Stimulated activated CD4-positive, alpha-beta T cell treated with anti-CD3 and anti-CD28 coated beads, Interleukin-1b, Interleukin-23, amount 100 ng/mL, for 4 hours (primary cell): ENCODE results near the gene ATP9A.

Source experiments
- DNase-seq, 2 donors: peaks; one replicate each; pipeline ENCODE4 v3.0.0-alpha.2; 2020; ENCODE audit warnings: low read depth in 2 of 2

The ATP9A gene

DNA sequence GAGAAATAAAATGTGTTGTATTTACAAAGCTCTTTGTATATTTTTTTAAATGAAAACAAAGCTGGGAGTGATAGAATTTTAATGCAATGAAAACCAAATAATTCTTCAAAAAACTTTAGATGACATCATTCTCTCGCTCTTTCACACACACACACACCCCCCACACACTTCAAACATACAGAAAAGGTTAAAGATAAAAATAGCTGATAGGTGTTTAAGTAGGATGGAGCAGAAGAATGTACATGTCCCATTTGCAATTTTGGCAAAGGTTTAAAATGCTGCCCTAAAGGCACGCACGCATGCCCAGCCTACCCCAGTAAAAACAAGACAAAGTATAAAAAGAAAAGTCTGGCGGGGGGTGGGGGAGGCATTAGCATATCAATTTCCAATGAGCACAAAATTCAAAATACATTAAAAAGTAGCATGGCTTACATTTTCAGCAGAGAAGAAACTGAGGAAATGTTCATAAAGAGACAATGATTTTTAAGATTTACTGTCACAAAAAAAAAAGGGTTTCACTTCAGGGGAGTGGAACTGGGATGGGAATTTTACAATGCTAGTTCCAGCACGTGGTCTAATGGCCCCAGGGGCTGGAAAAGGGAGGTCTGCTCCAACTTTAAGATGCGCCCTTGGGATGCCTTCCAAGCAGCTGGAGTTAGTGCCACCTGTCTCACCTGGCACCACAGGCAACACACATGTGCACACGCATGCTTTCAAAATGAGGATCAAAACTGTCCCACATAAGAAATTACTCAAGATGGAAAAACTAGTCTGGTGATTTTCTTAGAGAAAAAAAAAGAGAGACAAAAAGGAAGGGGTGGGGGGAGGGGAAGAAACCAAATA lies 170.6 kb downstream of the ATP9A start:
- DNase-seq, result no peak

DNA sequence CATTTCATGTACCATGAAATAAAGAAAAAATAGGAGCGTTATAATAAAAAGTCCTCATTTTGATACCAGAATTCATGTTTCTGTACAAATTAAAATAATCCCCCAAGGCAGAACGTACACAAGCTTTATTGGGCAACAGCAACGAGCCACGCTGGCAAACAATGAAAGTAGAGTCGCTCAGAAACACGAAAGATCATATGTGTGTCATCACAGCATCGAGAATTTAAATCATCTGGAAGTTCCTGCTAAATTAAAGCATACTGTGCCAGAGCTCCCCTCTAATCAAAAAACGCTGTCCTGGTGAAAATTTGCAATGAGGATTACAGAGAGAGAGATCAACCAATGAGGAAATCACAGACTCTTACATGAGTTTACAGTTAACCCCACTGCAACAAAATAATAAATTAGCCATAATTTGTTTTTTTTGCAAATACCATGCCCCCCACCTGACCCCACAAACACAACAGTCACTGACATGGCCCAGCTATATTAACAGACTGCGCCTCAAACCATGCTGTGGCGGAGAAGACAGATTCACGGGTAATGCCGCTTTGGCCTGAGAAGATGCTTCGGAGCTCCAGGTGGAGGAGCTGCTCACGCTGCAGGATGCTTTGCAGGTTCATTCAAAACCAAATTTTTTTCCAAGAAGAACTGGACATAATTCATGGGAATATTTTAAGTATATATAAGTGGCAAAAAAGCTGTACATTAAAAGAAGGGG lies 171.4 kb downstream of the ATP9A start:
- no peak for DNase-seq

DNA sequence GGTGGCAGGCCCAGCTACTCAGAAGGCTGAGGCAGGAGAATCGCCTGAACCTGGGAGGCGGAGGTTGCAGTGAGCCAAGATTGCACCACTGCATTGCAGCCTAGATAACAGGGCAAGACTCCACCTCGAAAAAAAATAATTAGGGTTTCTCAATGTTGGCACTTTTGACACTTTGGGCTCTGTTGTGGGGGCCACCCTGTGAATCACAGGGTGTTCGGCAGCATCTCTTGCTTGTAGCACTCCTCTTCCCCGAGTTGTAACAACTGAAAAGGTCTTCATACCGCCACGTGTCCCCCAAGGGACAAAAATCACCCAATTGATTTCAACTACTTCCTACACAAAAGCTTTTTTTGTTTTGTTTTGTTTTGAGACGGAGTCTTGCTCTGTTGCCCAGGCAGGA lies 172.4 kb downstream of the ATP9A start:
- no peak for DNase-seq

DNA sequence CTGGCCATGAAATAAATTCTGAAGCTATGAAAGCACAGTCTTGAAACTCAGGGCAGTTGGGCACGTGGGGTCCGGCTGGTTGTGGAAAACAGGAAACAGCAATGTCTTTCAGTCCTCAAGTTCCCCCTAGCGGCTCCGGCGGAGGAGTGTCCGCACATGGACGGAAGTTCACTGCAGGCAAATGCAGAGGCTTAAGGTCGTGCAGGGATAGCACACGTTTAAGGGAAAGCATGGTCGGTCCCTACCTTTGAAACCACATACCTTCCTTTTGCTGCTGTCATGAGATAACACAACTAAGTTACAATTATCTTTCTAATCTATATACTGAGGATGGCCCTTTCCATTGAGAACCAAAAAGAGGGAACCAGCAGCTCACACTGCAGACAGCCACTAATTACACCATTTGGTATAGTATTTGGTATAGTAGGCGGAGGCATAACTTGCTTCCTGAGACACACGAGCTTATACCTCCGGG lies 173.1 kb downstream of the ATP9A start:
- peak; percentile 62 to 72 for DNase-seq

DNA sequence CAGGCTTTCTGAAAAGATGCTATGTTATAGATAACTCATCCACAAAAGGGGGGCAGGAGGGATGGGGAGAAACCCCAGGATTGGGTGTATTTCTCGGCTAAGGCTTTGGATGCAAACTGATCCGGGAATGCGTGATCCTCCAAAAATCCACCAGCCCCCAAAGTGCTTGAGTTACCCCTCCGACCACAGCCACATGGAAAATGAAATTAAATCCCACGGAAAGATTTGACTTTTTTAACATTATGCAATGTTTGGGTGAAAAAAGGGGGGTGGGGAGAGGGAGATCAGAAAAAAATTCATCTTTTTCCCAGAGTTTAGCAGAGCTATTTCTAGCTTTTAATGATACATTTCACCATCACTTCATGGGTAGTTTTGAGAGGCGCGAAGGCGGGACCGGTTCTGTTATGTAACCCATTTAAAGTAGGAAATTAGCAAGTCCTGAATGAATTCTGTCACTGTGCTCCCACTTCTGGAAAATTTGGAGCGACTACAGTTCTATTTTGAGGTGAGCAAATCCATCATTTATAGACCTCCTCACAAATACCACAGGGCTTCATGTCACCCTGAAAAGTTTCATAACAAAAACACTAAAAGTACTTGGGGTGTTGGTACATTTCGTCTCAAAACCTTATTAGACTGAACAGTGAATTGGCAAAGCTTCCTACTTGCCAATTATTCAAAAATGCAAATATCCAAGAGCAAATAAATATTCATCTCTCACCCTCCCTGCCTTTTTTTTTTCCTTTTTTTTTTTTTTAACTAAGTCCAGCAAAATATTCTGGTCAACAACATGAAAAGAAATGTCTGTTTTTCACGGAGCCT lies 173.7 kb downstream of the ATP9A start:
- no peak for DNase-seq

DNA sequence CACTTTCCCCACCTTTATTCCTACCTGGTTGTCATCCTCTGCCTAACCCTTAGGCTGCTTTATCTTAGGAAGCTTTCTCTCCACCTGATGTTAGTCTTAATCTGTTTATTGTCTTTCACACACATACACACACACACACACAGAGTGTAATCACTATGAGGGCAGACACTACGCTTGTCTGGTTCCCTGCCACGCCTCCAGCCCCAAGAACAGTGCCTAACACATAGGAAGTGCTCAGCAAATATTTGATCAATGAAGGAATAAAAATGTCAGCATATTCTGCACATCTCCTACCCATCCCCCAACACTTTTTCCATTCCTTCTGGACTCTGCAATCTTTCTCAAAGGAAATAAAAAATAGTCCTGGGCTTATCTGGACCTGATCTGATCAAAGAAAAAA lies 174.6 kb downstream of the ATP9A start:
- no peak for DNase-seq

DNA sequence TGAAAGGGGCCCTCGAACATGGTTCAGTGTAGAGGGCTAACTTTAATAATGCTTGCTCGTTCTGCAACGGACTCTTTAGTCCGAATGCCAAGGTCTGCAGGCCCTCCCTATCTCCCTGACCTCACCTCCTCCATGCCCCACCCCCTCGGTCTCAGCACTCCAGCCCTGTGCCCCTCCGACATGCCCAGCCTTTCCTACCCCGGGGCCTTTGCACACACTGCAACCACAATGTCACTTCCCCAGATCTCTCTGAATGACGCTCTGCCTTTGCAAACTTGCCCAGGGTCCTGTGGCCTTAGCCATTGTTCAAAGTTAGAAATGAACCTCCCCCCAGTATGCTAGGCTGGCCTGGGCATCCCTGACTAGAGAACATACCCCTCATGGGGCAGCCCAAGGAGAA lies 175.6 kb downstream of the ATP9A start:
- no peak for DNase-seq

DNA sequence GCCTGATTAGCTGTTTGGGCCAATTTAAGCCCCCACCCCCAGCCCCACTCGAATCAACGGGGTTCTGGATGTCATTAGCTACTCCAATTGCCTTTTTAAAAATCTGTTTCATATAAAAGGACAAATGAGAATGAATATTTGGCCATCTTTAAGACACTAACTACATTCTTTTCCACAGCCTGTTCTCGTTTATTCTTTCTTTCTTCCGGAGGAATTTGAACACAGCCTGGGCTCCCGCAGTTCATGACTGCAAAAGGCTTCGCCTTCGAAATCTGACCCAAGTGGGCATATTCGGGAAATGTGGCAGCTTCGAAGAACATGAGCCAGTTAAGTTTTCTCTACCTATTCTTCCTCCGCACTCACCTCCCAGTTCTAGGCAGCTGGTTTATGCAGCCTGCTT lies 176.3 kb downstream of the ATP9A start:
- no peak for DNase-seq

DNA sequence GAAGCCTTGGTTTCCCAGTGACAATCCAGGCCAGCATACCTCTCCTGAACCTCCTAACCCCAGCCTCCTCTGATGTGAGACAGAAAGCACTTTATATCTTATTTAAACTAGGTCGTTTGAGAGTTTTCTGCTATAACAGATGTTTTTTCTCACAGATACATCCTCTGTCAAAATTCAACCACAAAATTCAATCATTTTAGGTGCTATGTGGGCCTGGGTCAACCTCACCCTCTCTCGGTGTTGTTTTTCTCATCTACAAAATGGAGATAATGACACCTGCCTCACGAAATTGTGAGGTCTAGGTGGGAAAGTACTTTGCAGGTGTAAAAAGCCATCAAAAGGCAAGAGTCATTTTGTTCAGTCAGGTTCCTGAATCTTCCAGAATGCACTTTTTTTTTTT lies 179.4 kb downstream of the ATP9A start:
- DNase-seq, result no peak

DNA sequence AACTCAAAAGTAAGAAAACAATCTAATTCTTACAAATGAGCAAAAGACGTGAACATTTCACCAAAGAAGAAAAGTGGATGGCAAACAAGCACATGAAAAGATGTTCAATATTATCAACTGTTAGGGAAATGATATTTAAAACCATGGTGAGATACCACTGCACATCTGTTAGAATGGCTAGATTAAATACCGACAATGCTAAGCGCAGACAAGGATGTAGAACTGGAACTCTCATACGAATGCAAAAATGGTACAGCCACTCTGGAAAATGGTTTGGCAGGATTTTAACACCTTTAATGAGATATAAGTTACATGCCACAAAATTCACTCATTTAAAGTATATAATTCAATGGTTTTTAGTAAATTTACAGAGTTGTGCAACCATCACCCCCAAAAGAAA lies 181.0 kb downstream of the ATP9A start:
- DNase-seq, result no peak

DNA sequence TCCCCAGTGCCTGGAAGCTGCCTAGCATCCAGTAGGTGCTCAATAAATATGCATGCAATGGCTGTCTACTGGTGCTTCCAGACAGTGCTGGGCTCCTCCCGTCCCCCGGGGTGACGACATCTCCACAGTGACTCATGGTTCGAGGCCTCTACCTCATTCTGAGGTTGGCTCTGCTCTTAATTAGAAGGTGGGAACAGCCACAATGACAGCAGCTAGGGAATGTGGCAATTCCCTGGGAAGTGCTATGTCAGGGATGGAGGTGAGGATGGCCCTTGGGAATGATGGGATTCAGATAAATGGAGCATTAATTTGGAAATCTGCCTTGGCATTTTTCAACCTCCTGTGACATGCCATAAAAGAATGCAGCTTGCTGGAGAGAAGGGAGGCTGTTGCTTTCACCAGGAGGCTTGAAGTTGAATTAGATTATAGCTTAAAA lies 182.2 kb downstream of the ATP9A start:
- DNase-seq, result no peak

DNA sequence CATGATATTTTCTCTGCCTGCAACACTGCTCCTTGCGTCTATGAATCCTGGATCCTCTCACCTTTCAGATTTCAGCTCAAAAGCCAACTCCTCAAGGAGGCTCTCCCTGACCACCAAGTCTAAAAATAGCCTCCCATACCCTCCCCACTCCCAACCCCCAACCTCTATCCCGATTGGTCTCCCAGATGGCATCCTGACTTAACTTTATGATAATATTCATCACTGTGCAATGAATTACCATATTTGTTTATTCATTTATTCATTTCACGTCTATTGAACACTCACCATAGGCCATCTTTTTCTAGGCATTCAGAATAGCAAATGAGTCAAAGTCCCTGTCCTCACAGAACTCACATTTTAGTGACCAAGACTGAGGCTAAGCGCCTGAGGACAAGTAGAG lies 183.0 kb downstream of the ATP9A start:
- DNase-seq, result no peak

DNA sequence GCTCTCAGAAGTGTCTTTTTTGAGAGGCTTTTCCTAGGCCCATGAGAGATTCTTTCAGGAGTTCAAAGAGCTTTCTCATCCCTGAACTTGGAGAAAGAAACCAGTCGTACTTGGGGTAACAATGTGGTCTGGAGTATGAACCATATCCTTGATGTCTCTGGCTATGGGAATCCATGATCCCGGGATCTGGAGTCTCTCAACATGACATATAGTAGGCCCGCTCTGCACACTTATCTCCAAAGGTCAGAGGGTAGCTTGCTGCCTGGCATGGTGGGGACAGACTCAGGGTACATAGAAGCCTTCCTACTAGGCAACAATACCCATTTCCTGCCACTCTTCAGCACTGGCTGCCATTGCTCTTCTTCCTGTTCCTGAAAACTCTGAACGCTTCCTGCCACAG lies 183.5 kb downstream of the ATP9A start:
- no peak for DNase-seq

DNA sequence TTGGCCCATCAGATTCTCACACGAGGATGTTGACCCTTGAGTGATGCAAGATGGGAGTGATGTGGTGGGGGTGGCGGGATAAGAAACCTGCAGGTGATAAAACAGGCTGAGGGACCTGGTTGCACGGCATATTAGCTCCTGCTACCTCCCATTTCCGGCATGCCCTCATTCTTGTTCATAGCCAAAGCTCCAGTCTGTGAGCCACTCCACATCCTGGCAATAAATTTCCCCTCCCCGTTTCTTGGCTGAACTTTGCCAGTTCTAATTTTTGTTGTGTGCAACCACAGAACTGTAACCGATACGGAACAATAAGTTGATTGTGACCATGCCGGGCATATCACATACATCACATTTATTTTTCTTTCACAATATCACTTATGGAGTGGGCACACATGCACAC lies 184.1 kb downstream of the ATP9A start:
- DNase-seq, result no peak

DNA sequence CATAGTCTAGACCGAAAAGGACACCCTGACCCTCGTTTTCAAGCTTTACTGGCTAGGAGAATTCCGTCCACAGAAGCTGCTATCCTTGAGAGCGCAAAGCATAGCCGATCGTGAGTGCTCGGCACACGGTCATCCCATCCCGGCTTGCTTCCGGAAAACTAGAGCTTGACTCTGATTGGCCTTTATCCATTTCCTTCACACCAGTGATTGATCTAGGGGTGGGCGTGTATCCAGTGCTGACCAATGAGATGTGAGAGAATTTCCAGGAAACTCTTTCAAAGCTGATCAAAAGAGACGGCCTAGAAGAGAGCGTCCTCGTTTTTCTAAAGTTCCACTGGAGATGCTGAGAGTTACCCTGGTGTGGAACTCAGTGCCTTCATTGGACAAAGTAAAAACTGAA lies 184.7 kb downstream of the ATP9A start:
- DNase-seq, result no peak

DNA sequence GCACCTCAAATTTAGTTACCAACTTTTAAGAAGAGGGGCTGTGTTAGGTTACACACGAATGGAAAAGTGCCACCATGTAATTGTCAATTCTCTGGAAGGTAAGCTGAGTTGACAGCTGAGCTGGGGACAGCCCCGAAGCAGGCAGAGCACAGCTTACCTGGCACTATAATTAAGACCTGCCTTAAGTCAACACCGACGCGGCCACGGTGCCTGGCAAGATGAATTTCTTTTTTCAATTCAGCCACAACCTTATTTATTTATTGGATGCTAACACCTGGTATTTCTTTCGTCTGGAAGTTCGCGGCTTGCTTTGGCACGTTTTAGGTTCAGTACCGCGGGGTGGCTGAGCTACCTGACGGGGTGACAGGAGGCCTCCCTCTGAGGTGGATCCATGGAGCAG lies 185.1 kb downstream of the ATP9A start:
- no peak for DNase-seq

DNA sequence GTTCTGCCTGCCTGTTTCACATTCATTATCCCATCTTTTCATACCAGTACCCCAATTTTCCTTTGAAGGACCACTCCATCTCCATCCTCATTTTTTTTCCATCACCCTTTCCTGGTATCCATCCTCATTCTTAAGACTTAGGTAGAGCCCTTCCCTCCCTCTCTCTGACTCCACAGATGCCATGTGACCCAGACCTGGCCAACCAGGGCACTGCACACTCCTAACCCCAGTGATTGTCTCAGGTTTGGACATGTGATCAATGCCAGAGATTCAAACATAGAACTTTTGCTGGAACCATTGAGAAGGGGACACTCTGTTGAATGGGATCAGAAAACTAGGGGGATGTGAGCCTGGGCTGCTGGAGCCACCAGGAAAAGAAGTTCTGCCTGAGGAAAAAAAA lies 186.6 kb downstream of the ATP9A start:
- DNase-seq, result no peak

DNA sequence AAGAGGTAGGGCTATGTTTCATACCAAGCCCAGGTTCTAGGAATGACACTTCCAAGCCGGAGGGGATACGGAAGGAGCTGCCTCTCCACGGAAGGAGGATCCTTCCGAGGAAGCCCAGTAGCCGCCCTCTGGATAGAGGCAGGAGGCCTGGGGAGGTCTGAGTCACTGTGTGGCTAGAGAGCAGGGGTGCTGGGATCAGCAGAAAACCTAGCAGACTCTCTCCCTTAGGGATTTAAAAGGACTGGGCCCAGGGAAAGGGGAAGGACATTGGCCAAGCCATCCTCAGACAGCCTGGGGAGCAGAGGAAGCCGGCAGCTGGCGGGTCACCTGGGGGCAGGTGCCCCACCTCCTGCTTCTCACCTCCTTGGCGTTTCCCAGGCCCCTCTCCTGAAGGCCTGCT lies 189.1 kb downstream of the ATP9A start:
- no peak for DNase-seq

DNA sequence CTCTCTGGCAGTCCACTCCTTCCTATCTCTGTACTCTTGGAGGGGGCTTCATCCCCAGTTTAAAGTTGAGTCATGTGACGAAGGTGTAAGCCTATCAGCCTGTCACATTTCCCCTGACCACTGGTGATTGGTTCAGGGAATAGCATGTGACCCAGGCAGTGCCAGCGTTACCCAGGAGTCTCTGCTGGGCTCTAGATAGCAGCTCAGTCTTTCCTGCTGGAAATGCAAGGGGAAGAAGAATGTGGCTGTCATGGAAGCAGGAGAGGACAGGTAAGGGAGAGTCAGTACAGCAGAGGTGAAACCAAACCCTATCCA lies 190.1 kb downstream of the ATP9A start:
- DNase-seq, result no peak

DNA sequence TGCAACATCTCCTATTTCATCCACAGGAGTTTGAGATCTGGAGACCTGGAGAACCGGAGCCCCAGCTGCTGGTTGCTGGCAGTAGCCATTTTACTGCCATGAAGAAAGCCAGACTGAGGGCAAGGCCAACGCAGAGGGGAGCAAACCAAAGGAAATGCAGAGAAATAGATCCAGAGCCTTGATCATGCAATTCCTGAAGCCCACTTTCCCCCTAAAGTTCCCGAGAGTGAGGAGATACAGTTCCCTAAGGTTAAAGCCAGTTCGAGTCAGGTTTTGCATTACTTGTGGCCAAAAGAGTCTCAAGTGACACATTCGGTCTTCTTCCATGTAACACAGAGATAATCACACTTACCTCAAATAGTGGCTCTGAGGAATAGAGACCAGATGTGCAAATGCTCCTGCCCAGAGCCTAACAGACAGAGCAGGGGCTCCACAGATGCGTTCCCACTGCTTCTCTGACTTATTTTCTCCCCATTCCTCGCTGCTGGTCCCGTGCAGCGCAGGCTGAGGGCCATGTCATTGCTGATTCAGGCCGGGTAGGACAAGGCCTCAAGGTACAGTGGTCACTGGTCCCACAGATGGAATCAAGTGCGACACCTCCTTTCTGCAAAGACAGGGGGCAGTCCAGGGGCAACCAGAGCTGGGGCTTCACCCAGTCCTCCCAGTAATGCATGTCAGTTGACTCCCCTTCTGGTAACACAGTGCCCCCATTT lies 190.6 kb downstream of the ATP9A start:
- no peak for DNase-seq

DNA sequence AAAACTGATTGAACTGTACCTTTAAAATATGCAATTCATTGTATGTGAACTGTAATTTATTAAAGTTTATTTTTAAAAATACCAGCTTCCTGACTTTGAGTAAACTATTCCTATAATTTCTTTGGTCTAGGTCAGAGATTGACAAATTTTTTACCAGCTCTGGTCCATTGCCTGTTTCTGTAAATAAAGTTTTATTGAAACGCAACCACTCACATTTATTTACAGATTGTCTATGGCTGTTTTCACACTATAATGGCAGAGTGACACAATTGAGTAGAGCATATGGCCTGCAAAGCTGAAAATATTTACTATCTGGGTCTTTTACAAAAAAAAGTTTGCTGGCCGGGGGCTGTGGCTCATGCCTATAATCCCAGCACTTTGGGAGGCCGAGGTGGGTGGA lies 192.7 kb downstream of the ATP9A start:
- DNase-seq, result no peak
